GM13977 (cell line): ENCODE measurements around the gene AGBL4.

ENCODE experiments used
- DNase-seq: peaks from one replicate; pipeline ENCODE4 v3.0.0; 2012; ENCODE audit warnings: low spot score
- CTCF ChIP-seq: IDR thresholded peaks from 2 replicates; pipeline ENCODE4 v1.5.1; 2012; ENCODE audit warnings: mild to moderate bottlenecking, control low read depth; ENCODE audit not compliant: insufficient read depth; ENCODE audit errors: extremely low read depth, missing control alignments
- in situ Hi-C: fragments of 300-500 bp; cut with MboI; formaldehyde crosslinking; loops from one replicate; pipeline ENCODE4 v1.12.0; 2022; ENCODE audit warnings: low sequenced_read_pairs, low pct_unique_long_range_greater_than_20kb, mixed read lengths, inconsistent platforms; ENCODE audit not compliant: unreplicated experiment

Gene AGBL4

DNA sequence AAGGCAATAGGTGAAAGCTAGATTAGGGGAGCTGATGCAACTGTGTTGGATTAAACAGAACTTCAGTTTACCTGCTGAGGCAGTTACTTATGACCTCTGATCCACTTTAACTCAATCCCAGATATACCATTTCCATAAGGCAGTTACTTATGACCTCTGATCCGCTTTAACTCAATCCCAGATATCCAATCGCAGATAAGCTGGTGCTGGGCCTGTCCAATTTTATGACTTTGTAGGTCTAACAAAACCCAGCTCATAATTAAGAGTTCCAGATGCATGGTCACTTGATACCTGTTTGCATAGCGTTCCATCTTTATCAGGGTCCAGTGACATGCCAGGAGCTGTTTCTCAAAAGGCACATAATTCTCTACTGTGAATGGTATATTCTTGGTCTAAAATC lies 396.0 kb downstream of the AGBL4 start:
- DNase-seq = no peak
- in situ Hi-C loops = no loop called here
- no peak for TF ChIP-seq CTCF

DNA sequence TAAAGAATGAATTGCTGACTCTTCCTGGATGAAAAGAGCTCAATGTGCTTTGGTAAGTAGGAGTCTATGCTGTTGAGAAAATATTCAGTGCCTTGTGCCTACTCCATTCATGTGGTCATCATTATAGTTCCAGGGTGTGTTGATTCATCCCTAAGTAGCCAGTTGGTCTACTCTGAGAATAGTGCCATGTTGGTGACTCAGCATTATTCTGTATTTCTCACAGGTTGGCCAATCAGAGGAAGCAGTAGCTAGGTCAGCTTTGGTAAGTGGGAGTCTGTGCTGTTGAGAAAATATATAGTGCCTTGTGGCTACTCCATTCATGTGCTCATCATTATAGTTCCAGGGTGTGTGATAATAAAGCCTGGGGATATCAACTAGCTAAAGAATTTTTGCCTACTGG lies 397.3 kb downstream of the AGBL4 start:
- no peak for TF ChIP-seq CTCF
- DNase-seq = no peak
- in situ Hi-C loops = no loop called here

DNA sequence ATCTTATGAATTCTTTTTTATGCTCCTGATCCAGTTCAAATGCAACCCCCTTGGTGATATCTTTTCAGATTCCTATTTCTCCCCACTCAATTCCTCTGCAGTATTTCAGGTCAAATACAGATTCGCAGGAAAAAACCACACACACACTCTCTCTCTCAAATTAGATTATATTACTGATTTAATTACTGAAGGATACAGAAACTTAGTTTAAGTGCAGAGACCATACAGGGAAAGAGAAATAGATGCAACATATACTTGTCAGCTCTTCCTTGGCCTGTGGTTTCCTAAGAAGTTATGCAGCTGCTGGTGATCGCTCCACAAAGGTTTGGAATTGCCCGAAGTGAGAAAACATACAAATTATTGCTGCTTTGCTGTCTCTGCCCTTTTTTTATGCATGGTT lies 400.9 kb downstream of the AGBL4 start:
- no peak for TF ChIP-seq CTCF
- no peak for DNase-seq
- in situ Hi-C loops = no loop called here

DNA sequence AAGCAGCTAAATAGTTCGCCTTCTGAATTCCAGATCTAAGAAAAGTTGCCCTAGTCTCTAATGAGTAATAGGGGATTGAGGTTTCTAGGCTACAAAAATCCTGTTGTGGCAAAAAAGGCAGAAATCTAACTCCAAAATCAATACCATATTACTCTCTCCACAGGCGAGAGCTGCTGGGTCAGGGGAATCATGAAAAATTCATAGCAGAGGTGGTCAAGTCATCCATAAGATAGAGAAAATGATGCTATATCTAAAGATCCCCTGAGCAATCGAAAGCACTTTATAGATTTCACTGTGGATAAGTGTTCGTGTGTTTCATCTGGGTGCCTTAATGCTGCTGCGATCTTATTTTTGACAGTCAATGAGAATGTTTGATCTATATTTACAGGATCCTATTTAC lies 417.7 kb downstream of the AGBL4 start:
- in situ Hi-C loops = no loop called here
- no peak for DNase-seq
- no peak for TF ChIP-seq CTCF

DNA sequence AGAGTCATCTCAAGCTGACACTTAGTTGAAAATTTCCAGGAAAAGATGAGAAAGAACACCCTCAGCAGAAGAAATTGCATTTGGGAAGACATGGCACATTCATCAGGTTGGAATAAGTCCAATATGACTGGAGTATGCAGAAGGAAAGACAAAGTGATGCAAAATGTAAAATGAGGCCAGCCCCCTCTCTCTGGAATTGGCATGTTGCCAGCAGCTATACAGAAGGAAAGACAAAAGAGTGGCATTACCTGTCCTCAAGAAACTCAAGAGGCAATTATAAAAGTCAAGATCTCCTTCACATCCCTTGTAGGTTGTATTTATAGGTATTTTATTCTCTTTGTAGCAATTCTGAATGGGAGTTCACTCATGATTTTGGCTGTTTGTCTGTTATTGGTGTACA lies 426.3 kb downstream of the AGBL4 start:
- in situ Hi-C loops = no loop called here
- no peak for DNase-seq
- TF ChIP-seq CTCF = no peak

DNA sequence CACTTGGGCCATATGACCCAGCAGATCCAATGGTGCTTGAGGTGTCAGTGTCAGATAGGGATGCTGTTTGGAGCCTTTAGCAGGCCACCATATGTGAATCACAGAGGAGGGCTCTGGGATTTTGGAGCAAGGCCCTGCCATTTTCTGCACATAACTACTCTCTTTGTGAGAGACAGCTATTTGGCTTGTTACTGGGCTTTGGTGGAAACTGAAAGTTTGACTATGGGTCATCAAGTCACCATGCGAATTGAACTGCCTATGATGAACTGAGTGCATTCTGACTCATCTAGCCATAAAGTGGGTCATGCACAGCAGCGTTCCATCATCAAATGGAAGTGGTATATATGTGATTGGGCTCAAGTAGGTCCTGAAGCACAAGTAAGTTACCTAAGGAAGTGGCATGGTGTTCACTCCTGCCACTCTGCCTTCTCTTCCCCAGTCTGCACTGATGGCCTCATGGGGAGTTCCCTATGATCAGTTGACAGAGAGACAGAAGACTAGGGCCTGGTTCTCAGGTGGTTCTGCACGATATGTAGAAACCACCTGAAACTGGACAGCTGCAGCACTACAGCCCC lies 447.3 kb downstream of the AGBL4 start:
- no peak for DNase-seq
- in situ Hi-C loops = no loop called here
- no peak for TF ChIP-seq CTCF
